ENCODE measurements around the gene FAM3B. TPM values are rescaled to one million over a fixed set of nuclear protein-coding genes. Genes with fewer than 3 reads are reported as not detected.
A peak's percentile ranks its signal among the peaks of the same experiment; 100 is the strongest.

FAM3B gene
- polyA plus RNA-seq, 3 donors: 0.15 TPM; not detected in 2

DNA sequence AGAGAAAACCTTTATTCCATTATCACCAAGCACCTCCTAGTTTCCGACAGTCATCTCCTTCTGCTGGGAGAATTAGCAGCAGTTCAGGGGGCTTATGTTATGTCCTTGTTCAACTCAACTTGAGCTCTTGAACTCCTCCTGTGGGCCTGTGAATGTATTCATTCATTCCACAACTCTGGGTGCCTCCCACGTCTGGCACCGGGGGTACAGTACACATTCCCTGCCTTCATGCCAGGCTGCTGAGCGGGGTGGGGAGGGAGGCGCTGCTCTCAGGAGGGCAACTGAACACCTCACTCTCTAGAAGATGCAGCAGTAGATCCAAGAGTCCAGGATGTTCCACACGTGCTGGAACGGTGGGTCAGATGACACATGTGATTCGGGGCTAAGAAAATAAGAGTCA is 40.9 kb downstream of the FAM3B start:
- H2AFZ ChIP-seq (ENCODE audit: insufficient read depth, low read depth, low read length, poor library complexity, severe bottlenecking): no peak overlapping the region
- no peak overlapping the region for H3K27ac ChIP-seq (ENCODE audit: low read depth in 1 of 2, low read length in 2 of 2)
- no peak overlapping the region for H3K4me3 Mint-ChIP-seq
- no peaks in the 10 kb centered on the region for H3K9me3 ChIP-seq (replicated peaks in 1 of 2; ENCODE audit: control insufficient read depth in 1 of 2, insufficient read depth in 1 of 2, low read length in 2 of 2)
- peaks cover 0 to 6% (median 0%) of the 10 kb centered on the region in 7 donors for H3K9me3 Mint-ChIP-seq
- H3K27me3 ChIP-seq (ENCODE audit: control insufficient read depth in 2 of 2, insufficient read depth in 2 of 2, low read length in 2 of 2): no peaks in the 10 kb centered on the region
- 95% methylated on average over 7 of the region's 8 CpGs for WGBS (ENCODE audit: insufficient coverage)
- H3K4me1 Mint-ChIP-seq: peaks cover 20% of the 10 kb centered on the region
- H3K36me3 ChIP-seq (replicated peaks in 1 of 2; ENCODE audit: control insufficient read depth in 1 of 2, insufficient read depth in 2 of 2, low read length in 2 of 2): no peaks in the 10 kb centered on the region
- no peaks in the 10 kb centered on the region for H3K36me3 Mint-ChIP-seq
- peaks cover 11 to 14% of the 10 kb centered on the region in 2 donors for H3K4me1 ChIP-seq (ENCODE audit: control insufficient read depth in 1 of 2, insufficient read depth in 2 of 2, low read length in 2 of 2)
- H3K27ac Mint-ChIP-seq: peak overlapping the region in 2 of 7 donors; percentile 17 to 37
- no peak overlapping the region for H3K9ac ChIP-seq (ENCODE audit: insufficient read depth, low read length, poor library complexity, severe bottlenecking)
- H3K4me3 ChIP-seq (replicated peaks in 1 of 3; ENCODE audit: low read depth in 2 of 3, low read length in 3 of 3): no peak overlapping the region
- no peaks in the 10 kb centered on the region for H4K20me1 ChIP-seq (ENCODE audit: insufficient read depth, low read length)
- intact Hi-C loops (cut with micrococcal nuclease): no loop called here
- TF ChIP-seq, protein P1, sequence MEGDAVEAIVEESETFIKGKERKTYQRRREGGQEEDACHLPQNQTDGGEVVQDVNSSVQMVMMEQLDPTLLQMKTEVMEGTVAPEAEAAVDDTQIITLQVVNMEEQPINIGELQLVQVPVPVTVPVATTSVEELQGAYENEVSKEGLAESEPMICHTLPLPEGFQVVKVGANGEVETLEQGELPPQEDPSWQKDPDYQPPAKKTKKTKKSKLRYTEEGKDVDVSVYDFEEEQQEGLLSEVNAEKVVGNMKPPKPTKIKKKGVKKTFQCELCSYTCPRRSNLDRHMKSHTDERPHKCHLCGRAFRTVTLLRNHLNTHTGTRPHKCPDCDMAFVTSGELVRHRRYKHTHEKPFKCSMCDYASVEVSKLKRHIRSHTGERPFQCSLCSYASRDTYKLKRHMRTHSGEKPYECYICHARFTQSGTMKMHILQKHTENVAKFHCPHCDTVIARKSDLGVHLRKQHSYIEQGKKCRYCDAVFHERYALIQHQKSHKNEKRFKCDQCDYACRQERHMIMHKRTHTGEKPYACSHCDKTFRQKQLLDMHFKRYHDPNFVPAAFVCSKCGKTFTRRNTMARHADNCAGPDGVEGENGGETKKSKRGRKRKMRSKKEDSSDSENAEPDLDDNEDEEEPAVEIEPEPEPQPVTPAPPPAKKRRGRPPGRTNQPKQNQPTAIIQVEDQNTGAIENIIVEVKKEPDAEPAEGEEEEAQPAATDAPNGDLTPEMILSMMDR (IDR thresholded peaks at IDR 0.05): no peak
- no peak overlapping the region for H3K4me2 ChIP-seq (replicated peaks; ENCODE audit: extremely low read depth, low read length, poor library complexity, severe bottlenecking)
- DNase-seq: no peak
- no peaks in the 10 kb centered on the region for H3K27me3 Mint-ChIP-seq (ENCODE audit: low read depth in 3 of 3)
- peaks cover 2% of the 10 kb centered on the region for H3K79me2 ChIP-seq (ENCODE audit: insufficient read depth, low read length)

DNA sequence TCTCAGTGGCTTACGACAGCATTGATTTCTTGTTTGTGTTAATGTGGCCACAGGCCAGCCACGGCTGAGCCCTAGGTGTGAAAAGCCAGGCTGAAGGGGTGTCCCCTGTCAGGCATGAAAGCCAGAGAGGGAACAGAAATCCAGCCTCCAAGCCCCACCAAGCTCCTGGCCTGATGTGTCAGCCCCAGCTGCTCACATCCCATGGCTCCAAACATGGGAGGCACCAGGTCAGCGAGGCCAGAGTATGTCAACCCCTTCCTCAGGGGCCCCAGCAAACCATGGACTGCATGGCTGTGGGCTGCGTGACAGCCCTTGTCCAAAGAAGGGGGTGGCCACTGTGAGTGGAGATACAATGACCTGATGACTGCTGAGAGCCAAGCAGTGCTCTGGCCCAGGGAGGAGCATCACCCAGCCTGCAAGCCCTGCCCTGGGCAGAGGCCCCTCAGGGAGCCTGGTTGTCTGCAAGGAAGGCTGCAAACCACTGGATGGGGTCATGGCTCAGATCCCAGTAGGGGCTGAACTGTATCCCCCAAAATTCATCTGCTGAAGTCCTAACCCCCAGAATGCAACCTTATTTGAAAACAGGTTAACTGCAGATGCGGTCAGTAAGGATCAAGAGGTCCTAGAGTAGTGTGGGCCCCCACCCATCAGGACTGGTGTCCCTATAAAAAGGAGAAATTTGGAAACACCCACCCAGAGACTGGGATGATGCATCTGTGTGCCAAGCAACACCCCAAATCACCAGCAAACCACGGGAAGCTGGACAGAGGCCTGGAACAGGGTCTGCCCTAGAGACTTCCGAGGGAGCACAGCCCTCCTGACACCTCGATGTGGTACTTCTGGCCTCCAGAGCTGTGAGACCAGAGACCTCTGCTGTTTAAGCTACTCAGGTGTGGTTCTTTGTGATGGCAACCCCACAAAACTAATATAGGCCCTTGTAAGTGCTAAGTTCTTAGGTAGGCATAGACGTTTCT is 41.9 kb downstream of the FAM3B start:
- H3K9ac ChIP-seq (ENCODE audit: insufficient read depth, low read length, poor library complexity, severe bottlenecking): no peak overlapping the region
- Mint-ChIP-seq H3K4me1 (peaks cover 29% of the 10 kb centered on the region), H3K27me3 (ENCODE audit: low read depth in 3 of 3) (peaks cover 0 to 2% (median 1%) of the 10 kb centered on the region in 3 donors), H3K36me3 (peaks cover 5 to 7% of the 10 kb centered on the region in 2 donors), H3K4me3 (no peak overlapping the region), H3K27ac (peak overlapping the region in 1 of 7 donors; percentile 58), H3K9me3 (peaks cover 0 to 6% (median 0%) of the 10 kb centered on the region in 7 donors)
- H3K27ac ChIP-seq (ENCODE audit: low read depth in 1 of 2, low read length in 2 of 2): no peak overlapping the region
- no peak overlapping the region for H3K4me3 ChIP-seq (replicated peaks in 1 of 3; ENCODE audit: low read depth in 2 of 3, low read length in 3 of 3)
- TF ChIP-seq, protein P1 (IDR thresholded peaks at IDR 0.05): no peak
- H3K9me3 ChIP-seq (replicated peaks in 1 of 2; ENCODE audit: control insufficient read depth in 1 of 2, insufficient read depth in 1 of 2, low read length in 2 of 2): no peaks in the 10 kb centered on the region
- peaks cover 11% of the 10 kb centered on the region for H3K79me2 ChIP-seq (ENCODE audit: insufficient read depth, low read length)
- intact Hi-C loops (cut with micrococcal nuclease): no loop called here
- no peak overlapping the region for H2AFZ ChIP-seq (ENCODE audit: insufficient read depth, low read depth, low read length, poor library complexity, severe bottlenecking)
- H3K27me3 ChIP-seq (ENCODE audit: control insufficient read depth in 2 of 2, insufficient read depth in 2 of 2, low read length in 2 of 2): no peaks in the 10 kb centered on the region
- no peak overlapping the region for H3K4me2 ChIP-seq (replicated peaks; ENCODE audit: extremely low read depth, low read length, poor library complexity, severe bottlenecking)
- peaks cover 0 to 3% of the 10 kb centered on the region in 2 donors for H3K36me3 ChIP-seq (replicated peaks in 1 of 2; ENCODE audit: control insufficient read depth in 1 of 2, insufficient read depth in 2 of 2, low read length in 2 of 2)
- H4K20me1 ChIP-seq (ENCODE audit: insufficient read depth, low read length): peaks cover 5% of the 10 kb centered on the region
- H3K4me1 ChIP-seq (ENCODE audit: control insufficient read depth in 1 of 2, insufficient read depth in 2 of 2, low read length in 2 of 2): peaks cover 21 to 22% of the 10 kb centered on the region in 2 donors
- WGBS (ENCODE audit: insufficient coverage): 89% methylated on average over 5 of the region's 9 CpGs
- no peak for DNase-seq

Data from CD14-positive monocyte (primary cell).